Right ventricle myocardium inferior (tissue), 1 donor: ENCODE measurements around the gene CIBAR2. TPM values are rescaled to one million over a fixed set of nuclear protein-coding genes. Genes with fewer than 3 reads are reported as not detected.

Source experiments
- ATAC-seq: fragments of 200-7000 bp; cut with Tn5 transposase; one replicate; pipeline ENCODE4 v1.9.1; 2020; ENCODE audit warnings: mild to moderate bottlenecking, moderate library complexity
- DNase-seq: peaks from one replicate; pipeline ENCODE4 v3.0.0; 2021; ENCODE audit errors: missing footprints
- intact Hi-C: fragments of 100-400 bp; cut with DNase I; formaldehyde crosslinking; loops from one replicate; pipeline ENCODE4 v1.11.0; 2022
- long read RNA-seq: library from polyadenylated mRNA; unstranded; transcript quantifications from one replicate; pipeline ENCODE4 v2.0.0, GENCODE V29; 2021
- total RNA-seq: library from RNA; stranded (reverse); fragmentation: NEBNext Ultra II Directional; extraction: Animal tissue kit (Norgen Biotek cat#: 25700); gene quantifications from one replicate; pipeline ENCODE4 v1.2.1, GENCODE V29; 2021
- donor health status: DM: no; HTN: yes; CAD: no; lungs with severe emphysema.

CIBAR2 gene
- total RNA-seq, result not detected
- long read RNA-seq, result 0 reads

DNA sequence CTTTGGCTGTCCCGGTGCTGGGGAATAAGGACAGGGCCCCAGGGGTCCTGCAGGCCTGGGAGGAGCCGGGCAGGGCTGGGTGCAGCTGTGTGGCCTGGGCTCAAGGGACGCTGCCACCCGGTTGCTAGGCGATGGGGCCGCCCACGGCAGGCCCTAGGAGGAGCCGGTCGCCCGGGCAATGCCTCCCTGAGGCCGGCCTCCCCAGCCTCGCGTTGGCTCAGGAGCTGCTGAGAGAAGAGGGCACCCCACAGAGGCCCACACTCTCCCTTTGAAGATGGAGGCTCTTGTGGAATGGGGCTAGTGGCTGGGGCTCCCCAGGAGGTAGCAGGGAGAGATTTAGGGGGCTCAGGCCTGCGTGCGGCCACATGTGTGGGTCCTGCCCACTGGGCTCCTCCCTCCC, at the start of gene CIBAR2:
TSS of gene CIBAR2 (minus strand) at position 109 of the 400 bp plus-strand sequence. CDS start 120 bp downstream, outside the sequence.
- DNase-seq, result peak; percentile 42
- intact Hi-C loops, result no loop called here
- ATAC-seq, result no peak

DNA sequence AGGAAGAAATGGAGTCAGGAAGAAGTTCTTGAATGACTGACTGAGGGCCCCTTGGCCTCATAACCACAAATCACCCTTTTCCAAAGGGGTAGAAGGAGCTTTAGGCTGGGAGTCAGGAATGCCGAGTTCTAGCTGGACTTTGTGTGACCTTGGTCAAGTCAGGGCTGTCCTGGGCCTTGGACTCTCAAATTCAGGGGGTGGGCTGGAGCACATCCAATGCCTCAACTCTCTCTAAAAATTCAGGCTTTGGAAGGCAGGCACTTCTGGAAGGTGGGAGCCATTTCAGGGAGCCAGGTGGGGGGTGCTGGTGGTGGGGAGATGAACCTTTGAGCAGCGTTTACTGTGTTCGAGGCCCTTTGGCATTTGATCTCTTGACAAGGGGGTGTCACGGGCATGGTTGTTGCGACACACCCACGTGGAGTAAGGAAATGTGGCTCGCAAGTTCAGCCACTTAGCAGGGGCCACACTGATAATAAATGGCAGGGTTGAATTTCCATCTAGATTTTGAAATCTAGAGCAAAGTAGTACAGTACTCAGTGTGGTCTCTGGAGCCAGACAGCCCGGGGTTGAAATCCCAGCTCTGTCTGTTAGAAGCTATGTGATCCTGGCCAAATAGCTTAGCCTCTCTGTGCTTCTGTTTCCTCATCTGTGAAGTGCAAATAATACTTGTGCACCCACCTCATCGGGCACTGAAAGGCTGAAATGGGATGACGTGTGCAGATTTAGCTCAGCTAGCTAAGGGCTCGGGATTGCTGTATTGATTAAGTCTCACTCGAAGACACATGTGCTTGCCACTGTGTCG, 47.1 kb upstream of the CIBAR2 start:
- ATAC-seq (no peak), DNase-seq (peak; percentile 31)
- intact Hi-C loops, result no loop called here

DNA sequence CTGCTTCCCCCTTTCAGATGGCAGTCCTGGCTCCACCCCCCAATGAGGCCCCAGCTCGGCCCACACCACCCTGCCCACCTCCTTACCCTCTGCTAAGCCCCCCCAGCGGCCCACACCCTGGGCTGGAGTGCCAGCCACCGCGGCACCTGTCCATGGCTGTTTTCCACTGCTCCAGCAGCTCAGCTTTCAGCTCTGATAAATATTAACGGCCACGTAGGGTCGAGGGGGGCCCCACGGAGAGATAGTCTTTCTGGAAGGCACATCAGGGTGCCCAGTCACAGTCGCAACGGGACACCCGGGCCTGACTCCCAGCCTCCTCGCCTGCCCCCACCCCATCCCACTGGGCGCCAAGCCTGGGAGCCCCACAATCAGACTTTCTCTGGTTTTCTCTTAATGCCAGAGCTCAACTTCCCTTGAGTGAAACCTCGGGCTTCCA, 46.5 kb upstream of the CIBAR2 start:
- intact Hi-C loops, result no loop called here
- DNase-seq, result peak; percentile 18
- no peak for ATAC-seq

DNA sequence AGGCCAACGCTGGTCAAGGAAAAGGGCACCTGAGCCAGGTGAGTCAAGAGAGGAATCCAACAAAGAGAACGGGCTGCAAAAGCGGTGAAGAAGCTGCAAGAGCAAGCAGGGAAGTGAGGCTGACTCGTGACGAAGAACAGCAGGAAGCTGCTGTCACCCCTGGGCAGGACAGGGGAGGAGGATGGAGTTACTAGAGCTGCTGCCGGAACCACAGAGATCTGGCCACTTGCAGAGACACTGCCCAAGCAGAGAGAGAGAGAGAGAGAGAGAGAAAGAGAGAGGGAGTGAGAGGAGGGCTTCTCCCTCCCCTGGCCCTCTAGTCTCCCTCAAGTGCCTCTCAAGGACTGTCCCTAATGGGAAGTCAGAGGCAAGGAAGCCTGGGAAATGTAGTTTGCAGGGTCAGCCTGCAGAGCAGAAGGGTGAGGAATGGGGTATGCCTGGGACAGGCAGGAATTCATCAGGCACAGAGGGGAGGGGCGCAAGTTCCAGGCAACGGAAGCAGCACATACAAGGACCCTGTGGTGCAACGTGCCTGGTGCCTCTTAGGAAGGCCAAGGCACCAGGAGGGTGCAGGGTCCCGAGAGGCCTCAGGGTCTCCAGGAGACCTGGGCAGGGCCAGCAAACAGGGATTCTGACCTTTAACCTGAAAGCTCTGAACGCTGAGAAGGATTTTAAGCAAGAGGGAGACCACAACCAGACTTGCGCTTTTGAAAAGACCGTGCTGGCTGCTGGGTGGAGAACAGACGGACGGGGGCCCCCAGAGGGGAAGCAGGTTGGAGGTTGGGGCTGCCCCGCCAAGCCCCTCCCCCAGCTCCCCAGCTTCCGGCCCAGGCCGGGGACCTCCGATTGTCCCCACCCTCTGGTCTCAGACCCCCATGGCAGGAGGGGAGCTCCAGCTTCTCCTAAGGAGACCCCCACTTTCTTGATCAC, 45.8 kb upstream of the CIBAR2 start:
- intact Hi-C loops, result no loop called here
- ATAC-seq, result no peak
- DNase-seq, result peak; percentile 56

DNA sequence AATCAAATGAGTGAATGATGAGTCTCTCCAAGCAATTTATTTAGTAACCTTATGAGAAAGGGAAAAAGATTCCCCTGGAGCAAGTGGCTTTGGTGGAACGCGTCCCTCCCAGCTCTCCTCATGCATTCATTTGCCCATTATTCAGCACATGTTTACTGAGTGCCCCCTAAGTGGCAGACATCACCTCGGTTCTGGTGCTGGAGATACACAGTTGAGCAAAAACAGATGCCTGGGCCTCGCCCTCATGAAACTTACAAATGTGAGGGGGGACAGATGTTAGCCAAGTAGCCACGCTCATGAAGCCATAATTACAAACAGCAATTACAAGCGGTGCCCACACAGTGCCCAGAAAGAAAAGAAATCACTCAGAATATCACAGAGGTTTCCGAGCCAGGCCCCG, 45.1 kb upstream of the CIBAR2 start:
- no peak for ATAC-seq
- DNase-seq, result peak; percentile 15
- intact Hi-C loops, result no loop called here

DNA sequence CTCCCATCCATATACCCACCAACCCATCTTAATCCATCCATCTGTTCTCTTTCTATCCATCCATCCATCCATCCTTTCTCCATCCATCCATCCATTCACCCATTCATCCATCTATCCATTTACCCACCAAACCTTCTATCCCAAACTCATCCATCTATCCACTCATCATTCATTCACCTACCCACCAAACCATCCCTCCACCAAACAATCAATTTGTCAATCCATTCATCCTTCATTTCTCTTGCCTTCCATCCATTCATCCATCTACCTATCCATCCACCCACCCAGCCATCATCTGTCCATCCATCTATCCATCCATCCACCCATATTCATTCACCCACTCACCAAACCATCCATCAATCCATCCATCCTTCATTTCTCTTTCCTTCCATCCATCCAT, 44.6 kb upstream of the CIBAR2 start:
- ATAC-seq, result no peak
- intact Hi-C loops, result no loop called here

DNA sequence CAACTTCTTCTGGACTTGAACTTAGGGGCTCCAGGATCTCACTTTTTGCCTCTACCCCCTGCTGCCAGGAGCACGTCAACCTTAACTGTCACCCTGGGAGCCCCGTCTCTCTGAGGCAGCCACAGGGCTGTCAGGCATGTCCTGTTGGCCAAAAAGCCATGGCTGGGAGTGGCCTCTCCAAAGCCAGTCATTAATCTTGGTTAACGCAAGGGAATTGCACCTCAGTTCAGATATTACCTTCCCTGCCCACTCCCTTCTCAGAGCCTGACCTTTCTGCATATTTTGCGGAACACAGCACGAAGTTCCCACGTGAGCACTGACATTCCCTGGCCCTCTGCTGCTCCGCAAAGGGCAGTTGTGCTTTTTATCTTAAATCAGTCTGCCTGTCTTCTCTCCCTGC, 44.2 kb upstream of the CIBAR2 start:
- ATAC-seq (no peak), DNase-seq (no peak)
- intact Hi-C loops, result no loop called here

More for the DNA sequence above, 44.6 kb upstream of the CIBAR2 start:
- no peak for DNase-seq

DNA sequence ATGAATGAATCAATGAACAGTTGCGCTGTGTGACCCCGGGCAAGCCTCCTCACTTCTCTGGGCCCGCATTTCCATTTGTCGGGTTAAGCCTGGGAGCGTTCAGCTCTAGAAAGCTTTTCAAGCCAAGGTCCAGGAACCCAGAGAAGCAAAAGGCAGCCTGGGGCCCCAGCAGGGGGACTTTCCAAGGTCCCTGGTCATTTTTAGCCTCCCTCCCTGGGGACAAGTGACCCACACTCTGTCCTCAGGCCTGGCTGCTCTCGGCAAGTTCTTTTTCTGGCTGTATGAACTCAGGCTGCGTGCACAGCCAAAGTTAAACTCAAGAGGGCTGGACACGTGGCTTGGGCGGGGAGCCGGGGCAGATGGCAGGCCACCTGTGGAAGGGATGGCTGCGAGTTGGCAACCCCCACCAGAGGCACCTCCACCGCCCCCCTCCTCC, 41.4 kb upstream of the CIBAR2 start:
- peak; percentile 80 for DNase-seq

DNA sequence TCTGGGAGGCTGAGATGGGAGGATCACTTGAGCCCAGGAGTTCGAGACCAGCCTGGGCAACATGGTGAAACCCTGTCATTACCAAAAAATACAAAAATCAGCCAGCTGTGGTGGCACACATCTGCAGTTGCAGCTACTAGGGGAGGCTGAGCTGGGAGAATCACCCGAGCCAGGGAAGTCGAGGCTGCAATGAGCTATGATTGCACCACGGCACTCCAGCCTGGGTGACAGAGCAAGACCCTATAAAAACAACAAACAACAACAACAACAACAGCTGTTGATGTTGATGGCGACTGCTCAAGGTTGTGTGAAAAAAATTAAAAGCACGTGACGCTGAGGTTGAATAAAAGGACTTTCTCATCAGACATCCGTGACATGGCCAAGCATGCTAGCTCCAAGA, 40.8 kb upstream of the CIBAR2 start:
- no peak for DNase-seq
- intact Hi-C loops, result no loop called here
- no peak for ATAC-seq

More for the DNA sequence above, 41.4 kb upstream of the CIBAR2 start:
- intact Hi-C loops, result no loop called here
- peak; percentile 55 for ATAC-seq

DNA sequence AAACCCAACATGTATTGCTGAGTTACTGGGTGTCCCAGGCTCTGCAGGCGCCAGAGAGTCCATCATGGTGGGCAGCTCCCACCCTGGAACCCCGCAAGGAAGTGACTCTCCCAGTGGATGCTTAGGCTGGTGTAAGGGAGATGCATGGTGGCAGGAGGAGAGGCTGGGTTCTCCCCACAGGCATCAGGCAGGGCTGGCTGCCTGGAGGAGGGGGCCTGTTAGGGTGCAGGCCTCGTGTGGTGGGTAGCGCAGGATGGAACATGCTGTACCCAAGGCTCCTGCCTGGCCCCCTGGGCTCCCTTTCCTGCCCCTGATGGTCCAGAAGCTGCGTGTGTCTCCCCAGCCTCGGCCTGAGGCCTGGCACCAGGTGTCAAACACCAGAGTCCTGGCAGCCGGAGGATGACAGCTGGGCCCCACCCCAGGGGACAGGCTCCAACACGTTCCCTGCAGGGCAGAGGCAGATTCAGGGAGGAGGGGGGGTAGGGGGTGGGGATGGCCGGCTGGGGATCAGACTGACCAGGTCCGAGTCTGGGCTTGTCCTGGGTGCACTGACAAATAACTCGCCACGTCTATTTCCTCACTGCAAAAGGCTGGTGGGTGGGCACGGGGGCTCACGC, 40.2 kb upstream of the CIBAR2 start:
- ATAC-seq (no peak), DNase-seq (no peak)
- intact Hi-C loops, result no loop called here

DNA sequence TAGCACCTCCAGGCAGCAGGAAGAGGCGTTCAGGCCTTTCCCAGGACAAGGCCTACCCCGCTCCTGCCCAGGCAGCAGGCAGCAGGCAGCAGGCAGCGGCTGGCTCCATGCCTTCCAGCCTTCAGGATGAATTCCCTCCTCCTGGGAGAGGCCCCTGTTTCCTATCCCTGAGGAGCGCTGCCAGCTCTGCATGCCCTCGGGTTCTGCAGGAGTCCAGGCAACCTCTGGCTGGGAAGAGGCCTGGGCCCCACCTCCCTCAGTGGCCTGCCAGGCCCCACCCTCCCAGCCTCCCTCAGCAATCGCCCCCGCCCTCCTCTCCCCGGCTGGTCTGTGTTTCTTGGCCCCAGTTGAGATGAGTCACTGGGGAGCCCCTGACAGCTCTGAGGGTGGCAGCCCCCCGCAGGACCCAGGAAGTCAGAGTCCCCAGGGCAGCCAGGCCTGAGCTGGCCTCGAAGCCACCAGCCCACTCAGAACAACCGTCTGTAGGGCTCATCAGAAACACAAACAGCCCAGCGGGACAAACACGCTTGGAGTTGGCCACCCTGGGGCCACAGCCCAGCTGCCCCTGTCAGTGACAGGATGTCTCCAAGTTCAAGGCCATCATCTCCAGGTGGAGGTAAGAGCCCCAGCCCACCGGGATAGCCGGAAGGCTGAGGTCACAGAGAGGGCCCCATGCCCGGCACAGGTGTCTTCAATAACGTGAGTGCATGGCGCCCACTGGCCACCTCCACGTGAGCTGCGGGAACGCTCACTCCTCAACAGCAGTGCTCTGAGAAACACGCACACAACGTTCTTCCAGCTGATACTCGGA, 39.5 kb upstream of the CIBAR2 start:
- ATAC-seq, result peak; percentile 77
- DNase-seq, result peak; percentile 87
- intact Hi-C loops, result loop anchor here (1.0 kb wide), 1 partner anchor 15 kb away; no protein-coding TSS in a partner anchor

DNA sequence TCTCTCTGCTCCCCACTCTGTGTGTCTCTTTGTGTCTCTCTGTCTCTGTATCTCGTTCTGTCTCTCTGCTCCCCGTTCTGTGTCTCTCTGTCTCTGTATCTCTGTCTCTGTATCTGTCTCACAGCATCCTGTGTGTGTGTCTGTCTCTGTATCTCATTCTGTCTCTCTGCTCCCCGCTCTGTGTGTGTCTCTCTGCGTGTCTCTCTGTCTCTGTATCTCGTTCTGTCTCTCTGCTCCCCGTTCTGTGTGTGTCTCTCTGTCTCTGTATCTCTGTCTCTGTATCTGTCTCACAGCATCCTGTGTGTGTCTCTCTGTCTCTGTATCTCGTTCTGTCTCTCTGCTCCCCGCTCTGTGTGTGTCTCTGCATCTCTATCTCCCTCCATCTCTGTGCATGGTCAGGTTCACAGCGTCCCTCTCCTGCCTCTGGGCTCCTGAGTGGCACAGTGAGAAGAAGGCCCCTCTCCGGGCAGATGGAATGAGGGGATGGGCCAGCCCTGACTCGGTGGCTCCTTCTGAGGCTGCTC, 38.9 kb upstream of the CIBAR2 start:
- intact Hi-C loops, result loop anchor here (1.0 kb wide), 1 partner anchor 14 kb away; no protein-coding TSS in a partner anchor
- ATAC-seq, result no peak
- DNase-seq, result no peak

DNA sequence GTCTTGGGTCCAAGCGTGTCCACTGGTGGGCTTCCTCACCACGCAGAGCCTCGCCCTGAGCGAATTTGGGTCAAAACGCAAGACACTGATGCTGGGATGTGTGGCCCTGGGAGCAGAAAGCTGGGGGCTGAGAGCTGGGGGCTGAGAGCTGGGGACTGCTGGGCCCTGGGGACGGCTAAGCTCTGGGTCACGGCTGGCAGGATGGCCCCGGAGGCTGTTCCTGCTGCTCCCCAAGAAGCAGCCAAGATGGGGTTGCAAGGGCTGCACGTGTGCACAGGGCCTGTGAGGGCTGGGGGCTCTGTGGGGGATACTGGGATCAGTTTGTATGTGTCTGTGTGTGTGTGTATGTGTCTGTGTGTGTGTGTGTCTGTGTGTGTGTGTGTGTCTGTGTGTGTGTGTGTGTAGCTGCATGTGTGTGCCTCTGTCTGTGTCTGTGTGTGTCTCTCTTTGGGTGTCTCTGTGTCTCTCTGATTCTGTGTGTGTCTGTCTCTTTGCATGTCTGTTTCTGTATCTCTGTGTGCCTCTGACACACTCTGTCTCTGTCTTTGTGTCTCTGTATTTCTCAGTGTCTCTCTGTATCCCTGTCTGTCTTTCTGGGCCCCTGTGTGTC, 38.2 kb upstream of the CIBAR2 start:
- ATAC-seq (no peak), DNase-seq (no peak)
- intact Hi-C loops, result no loop called here

DNA sequence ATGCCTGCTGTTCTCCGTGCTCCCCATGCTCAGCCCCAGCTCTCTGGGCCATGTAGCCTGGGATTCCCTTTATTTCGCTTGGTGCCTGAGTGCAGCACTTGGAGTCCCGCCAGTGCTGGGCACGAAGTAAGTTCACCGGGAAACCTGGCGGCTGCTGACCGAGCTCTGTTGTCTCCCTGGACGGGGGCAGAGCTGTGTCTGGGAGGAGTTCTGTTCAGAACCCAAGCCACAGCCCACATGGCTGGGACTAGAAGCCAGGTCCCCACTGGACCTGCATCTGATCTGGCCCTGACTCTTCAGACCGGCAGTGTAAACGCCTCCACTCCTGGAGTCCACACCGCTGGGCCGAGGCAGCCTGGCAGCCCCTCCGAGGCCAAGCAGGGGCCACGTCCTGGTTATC, 37.5 kb upstream of the CIBAR2 start:
- ATAC-seq, result peak; percentile 59
- peak; percentile 76 for DNase-seq
- intact Hi-C loops, result no loop called here

DNA sequence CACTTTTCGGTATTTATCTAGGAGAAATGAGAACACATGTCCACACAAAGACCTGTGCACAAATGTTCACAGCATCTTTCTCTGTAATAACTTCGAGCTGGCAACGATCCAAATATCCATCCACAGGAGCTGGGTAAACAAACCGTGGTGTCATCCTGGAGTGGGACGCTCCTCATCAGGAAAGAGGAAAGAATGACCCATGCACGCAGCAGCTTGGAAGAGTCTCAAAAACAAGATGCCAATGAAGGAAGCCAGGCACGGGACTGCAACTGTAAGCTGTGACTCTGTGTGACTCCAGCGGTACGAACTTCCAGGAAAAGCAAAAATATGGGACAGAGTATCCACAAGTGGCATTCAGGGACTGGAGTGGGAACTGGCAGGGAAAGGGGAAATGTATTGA, 36.7 kb upstream of the CIBAR2 start:
- intact Hi-C loops, result no loop called here
- DNase-seq, result no peak
- ATAC-seq, result no peak

DNA sequence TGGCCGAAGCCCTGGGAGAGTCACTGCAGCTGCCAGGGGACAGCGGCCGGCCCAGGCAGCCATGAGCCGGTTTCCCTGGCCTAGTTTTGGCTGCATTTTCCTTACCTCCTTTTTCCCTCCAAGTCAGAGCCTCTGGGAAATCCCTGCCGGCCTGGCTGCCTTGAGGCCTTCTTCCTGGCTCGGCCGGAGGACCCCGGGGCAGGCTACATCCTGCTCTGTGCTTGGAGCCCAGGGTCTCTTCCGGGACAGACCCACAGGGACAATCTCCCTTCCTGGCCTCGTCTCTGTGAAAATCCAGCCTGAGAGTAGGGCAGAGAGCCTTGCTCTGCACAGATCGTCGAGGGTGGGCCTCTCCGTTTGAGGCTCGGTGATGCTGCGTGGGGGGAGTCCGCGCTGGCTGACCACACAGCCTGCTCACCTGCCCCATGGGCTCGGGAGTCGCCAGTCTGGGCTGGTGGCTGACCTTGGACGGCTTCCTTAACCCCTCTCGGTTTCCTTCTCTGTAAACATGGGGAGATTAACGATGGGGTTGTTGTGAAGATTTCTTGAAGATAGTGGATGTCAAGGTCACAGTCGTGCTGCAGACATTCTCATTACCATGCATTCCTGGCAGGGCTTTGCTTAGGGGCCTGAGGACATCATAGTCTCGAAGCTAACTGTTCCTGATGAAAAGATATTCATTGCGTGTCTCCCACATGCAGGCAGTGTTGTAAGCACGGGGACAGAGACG, 34.8 kb upstream of the CIBAR2 start:
- ATAC-seq, result peak; percentile 15
- peak; percentile 71 for DNase-seq
- intact Hi-C loops, result no loop called here

DNA sequence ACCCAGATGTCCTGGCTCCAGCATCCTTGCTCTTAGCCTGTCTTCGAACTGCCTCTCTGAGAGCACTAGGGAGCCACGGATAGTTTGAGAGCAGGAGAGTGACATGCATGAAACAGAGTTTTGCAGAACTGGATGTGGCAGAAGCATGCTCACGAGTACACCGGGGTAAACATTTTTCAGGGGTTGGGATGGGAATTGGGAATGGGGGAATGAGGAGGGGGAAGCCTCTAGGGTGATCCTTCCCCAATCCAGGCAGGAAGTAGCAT, 34.2 kb upstream of the CIBAR2 start:
- intact Hi-C loops, result no loop called here
- DNase-seq (no peak), ATAC-seq (no peak)
